Measurements from ENCODE around the gene CPT2. TPM values are rescaled to one million over a fixed set of nuclear protein-coding genes. Genes with fewer than 3 reads are reported as not detected.
"Not testable (repeated sequence)": the region's sequence is repeated elsewhere in the genome, so short reads cannot be mapped to it uniquely, and the experiment has no call there.

Gene CPT2
- polyA plus RNA-seq, 3 donors = 8.2 to 21.6 (median 13.0) TPM

GRCh38 chr1:53176452-53177208 lies 20.0 kb upstream of the CPT2 start:
- H3K27ac ChIP-seq (ENCODE audit: low read depth, low read length) = no peak overlapping the region
- WGBS, 3 donors = 20 to 64% (median 61%) methylated on average over 10 of the region's 10 CpGs

GRCh38 chr1:53180226-53180625 lies 16.4 kb upstream of the CPT2 start:
- WGBS, 3 donors = 74 to 83% (median 81%) methylated on average over 2 of the region's 2 CpGs
- no peak overlapping the region for H3K27ac ChIP-seq (ENCODE audit: low read depth, low read length)

DNA sequence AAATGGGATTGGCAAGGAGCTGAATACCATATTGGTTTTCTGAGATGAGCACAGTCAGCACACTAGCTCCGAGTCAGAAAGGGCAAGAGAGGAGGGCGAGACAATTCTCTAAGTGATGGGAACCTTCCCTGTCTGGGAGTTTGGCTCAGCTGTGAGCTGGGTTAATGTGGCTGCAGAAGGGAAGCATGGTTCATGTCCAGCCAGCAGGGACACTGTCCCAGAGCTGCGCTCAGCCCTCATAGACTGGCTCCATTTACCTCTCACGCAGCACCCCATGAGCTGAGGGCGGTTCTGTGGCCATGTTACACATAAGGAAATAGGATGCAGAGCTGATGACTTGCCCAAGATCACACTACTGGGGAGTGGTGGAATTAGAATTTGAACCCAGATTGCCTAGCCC lies 15.7 kb upstream of the CPT2 start:
- H3K27ac ChIP-seq (ENCODE audit: low read depth, low read length) = no peak overlapping the region
- 92 to 100% (median 97%) methylated on average over 5 of the region's 5 CpGs for WGBS, 3 donors

DNA sequence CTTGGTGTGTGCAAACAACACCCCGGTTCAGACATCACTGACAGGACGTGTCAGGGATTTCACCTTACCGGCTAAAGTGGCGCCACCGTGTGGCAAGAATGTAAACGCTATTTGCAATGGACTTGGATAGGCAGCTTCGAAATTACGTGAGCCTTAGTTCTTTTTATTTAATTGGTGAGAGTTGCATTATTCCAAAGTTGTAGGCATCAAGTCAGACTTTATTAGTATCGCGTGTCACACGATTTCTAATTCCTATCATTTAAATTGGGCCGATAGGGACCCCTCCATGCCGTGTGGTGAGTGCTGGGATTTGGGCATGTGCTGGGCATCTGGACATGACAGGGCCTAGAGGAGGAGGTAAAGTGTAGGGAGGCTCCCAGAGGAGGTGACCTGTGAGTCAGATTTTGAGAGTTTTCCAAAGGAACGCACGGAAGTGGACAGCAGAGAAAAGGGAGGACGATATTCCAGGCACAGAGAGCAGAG lies 14.5 kb upstream of the CPT2 start:
- no peak overlapping the region for H3K27ac ChIP-seq (ENCODE audit: low read depth, low read length)
- 14 to 17% (median 16%) methylated on average over 16 of the region's 16 CpGs for WGBS, 3 donors

- H3K27ac ChIP-seq (ENCODE audit: low read depth, low read length) = no peak overlapping the region
- WGBS, 3 donors = 64 to 67% (median 66%) methylated on average over 3 of the region's 3 CpGs
Measured at GRCh38 chr1:53182716-53183094, 13.9 kb upstream of the CPT2 start.

DNA sequence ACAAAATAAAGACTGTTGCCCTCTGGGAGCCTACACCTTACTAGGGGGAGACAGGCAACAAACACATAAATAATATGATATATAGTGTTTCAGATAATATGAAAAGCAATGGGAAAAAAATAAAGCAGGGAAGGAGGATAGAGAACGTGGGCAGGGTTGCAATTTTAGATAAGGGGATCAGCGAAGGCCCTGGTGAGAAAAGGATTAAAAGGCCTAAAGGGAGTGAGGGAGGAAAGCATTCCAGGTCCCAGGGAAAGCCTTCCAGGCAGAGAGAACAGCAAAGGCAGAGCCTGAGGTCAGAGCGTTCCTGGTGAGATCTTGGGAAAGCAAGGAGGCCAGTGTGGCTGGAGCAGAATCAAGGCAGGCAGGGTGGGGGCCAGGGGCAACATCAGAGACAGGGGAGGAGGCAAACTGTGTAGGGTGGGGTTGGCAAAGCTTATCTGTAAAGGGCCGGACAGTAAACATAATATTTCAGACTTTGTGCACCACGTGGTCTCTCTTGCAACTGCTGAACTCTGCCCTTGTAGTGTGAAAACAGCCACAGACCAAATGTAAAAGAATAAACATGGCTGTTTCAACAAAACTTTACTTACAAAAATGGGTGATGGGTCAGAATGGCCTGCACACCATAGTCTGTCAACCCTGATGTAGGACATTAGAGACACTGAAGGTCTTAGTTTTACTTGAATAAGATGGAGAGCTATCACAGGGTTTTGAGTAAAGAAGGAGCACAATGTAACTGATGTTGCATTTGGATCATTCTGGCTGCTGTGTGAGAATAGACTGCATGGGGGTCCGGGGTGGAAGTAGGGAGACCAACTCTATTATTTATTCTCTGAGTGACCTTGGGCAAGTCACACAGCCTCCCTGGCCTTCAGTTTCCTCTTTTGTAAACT lies 13.3 kb upstream of the CPT2 start:
- WGBS, 3 donors = 31 to 63% (median 47%) methylated on average over 6 of the region's 6 CpGs
- no peak overlapping the region for H3K27ac ChIP-seq (ENCODE audit: low read depth, low read length)

DNA sequence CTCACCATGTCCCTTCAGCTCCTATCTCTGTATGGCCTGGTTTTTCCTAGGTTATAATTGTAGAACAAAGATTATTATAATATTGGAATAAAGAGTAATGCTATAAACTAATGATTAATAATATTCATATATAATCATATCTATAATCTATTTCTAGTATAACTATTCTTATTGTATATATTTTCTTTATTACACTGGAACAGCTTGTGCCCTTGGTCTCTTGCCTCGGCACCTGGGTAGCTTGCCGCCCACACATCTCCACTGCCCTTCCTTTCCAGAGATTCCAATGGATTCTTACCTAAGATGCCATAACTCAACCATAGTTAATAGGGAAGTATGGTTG lies 10.7 kb upstream of the CPT2 start:
- 52 to 85% (median 75%) methylated on average over 2 of the region's 2 CpGs for WGBS, 3 donors
- H3K27ac ChIP-seq (ENCODE audit: low read depth, low read length) = not testable (repeated sequence)

GRCh38 chr1:53186533-53186932 lies 10.1 kb upstream of the CPT2 start:
- no peak overlapping the region for H3K27ac ChIP-seq (ENCODE audit: low read depth, low read length)
- 79 to 85% (median 80%) methylated on average over 3 of the region's 3 CpGs for WGBS, 3 donors

- H3K27ac ChIP-seq (ENCODE audit: low read depth, low read length) = no peak overlapping the region
- WGBS, 3 donors = 83 to 96% (median 93%) methylated on average over 1 of the region's 1 CpG
Measured at GRCh38 chr1:53187401-53187800, 9.2 kb upstream of the CPT2 start.

GRCh38 chr1:53188099-53188498 lies 8.5 kb upstream of the CPT2 start:
- H3K27ac ChIP-seq (ENCODE audit: low read depth, low read length) = no peak overlapping the region
- WGBS, 3 donors = 86 to 93% (median 88%) methylated on average over 4 of the region's 4 CpGs

- H3K27ac ChIP-seq (ENCODE audit: low read depth, low read length) = no peak overlapping the region
- 70 to 75% (median 73%) methylated on average over 5 of the region's 5 CpGs for WGBS, 3 donors
Measured at GRCh38 chr1:53189061-53189460, 7.6 kb upstream of the CPT2 start.

DNA sequence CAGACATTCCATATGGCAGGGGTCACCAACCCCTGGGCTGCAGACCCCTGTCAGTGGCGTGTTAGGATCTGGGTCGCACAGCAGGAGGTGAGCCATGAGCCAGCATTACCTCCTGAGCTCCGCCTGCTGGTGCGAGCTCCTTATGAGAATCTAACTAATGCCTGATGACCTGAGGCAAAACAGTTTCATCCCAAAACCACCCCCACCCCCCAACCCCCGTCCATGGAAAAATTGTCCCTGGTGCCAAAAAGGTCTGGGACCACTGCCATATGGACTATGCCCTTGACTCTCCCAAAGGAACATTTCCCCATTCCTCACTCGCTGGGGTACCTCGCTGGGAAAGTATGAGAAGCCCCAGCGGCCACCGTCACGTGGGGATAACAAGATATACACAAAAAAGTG lies 6.4 kb upstream of the CPT2 start:
- H3K27ac ChIP-seq (ENCODE audit: low read depth, low read length) = no peak overlapping the region
- 50 to 82% (median 74%) methylated on average over 10 of the region's 10 CpGs for WGBS, 3 donors

DNA sequence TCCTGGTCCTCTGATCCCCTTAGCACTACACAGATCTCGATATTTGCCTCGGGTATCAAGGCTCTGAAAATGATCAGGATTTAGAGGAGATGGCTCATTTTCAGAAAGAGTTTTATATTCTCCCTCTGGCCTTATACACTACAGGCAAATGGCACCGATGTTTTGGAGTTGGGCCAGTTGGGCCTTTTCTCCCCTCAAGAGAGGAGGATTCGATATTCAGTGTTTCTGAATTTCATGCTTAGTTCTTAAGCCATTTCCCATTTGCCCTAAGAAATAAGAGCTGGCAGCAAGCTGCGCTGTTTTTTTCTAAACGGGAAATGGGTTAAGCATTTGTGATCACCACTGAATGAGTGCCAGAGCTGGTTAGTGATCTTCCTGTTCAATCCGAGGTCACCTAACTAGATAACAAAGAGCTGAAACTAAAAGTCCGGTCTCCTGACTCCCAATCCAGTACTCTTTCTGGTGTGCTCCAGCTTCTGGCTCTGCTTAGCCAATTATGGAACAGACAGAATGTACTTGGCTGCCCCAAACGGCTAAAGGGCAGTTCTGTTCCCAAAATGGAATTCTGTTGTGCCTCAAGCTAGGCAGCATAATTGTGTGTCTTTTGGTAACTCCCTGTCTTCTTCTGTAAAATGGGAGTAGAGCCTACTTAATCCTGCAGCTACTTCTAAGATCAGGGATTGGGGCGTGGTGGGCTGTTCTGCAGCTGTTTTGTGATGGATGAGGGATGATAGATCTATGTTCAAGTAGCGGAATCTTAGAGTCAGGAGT lies 1.2 kb upstream of the CPT2 start:
- H3K27ac ChIP-seq (ENCODE audit: low read depth, low read length) = no peak overlapping the region
- WGBS, 3 donors = 70 to 73% (median 72%) methylated on average over 11 of the region's 11 CpGs

DNA sequence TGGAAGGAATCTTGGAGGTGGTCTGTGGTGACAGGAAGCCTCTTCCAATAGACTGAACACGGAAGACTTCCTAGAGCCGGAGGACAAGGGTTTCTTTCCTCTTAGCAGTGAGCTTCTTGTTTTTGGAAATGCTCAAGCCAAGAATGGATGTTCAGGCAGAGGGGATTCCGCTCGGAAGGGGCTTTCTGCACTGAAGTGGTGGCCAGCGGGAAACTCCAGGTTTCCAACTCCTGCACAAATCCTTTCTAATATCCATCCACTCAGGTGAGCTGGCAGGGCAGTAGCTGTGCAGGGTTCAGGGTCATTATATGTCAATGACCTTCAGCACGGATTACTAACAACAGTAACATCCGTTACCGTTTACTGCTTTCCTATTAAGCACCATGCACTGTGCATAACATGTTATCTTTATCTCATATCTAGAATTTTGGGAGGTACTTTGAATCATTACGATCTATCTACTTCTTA lies 573 bp upstream of the CPT2 start:
- WGBS, 3 donors = 24 to 29% (median 29%) methylated on average over 9 of the region's 9 CpGs
- no peak overlapping the region for H3K27ac ChIP-seq (ENCODE audit: low read depth, low read length)

DNA sequence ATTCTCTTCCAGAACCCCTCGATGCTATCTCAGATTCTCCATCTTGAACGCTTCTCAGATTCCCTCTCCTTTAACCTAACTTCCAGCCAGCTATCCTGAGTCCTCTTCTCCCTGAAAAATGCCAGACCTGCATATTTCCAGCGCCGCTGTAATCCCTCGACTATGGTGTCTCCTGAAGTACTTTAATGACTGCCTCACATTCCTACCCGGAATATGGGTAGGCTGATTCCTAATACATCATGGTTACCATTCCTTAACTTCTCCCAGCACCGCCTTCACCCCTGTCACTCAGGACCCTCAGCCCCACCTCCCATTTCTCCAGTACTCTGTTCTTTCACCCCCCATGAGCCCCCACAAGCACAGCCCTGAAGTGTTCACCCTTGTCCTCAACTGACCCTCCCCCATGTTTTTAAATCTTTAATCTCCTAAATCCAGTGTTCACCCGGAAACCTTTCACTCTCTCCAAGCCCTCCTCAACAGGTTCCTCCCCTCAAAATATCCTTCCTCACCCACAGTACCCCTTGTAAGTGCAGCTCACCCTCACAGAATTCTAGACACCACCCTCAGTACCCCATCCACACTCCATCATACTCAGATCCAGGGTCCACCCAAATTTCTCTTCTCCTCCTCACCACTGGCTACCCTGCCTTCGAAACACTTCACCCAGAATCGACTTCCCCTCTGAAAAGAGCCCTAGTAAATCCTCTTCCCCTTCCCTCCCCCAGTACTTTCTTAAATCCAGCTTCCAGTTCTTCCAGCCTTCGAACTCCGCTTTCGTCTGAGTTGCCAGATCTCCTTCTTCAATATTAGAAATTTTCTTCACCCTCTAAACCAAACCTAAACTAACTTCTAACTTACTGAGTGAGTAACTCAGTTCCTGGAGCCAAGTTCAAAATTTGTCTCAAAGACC lies 922 bp downstream of the CPT2 start:
- peak overlapping the region; percentile 100 for H3K27ac ChIP-seq (ENCODE audit: low read depth, low read length)
- WGBS, 3 donors = 25 to 32% (median 28%) methylated on average over 13 of the region's 13 CpGs

GRCh38 chr1:53198241-53198651 lies 1.6 kb downstream of the CPT2 start:
- WGBS, 3 donors = 38 to 41% (median 40%) methylated on average over 4 of the region's 4 CpGs
- no peak overlapping the region for H3K27ac ChIP-seq (ENCODE audit: low read depth, low read length)

DNA sequence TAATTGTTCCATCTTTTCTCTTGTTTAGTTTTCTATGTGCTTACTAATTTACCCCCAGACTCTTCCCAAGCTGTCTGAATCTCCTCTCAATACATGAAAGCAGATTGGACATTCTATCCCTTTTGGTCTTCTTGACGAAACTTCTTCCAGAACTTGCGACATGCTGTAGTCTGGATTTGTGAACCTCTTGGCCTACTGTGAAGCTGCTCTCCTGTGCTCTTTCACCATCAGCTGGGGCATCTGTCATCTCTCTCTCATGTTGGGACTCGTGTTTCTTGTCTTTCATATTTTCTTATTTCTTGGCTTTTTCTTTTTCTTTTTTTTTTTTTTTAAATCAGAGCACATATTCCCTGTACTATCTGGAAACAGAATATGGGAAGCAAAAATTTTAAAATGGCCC lies 6.8 kb downstream of the CPT2 start:
- 87 to 92% (median 87%) methylated on average over 3 of the region's 3 CpGs for WGBS, 3 donors
- no peak overlapping the region for H3K27ac ChIP-seq (ENCODE audit: low read depth, low read length)

DNA sequence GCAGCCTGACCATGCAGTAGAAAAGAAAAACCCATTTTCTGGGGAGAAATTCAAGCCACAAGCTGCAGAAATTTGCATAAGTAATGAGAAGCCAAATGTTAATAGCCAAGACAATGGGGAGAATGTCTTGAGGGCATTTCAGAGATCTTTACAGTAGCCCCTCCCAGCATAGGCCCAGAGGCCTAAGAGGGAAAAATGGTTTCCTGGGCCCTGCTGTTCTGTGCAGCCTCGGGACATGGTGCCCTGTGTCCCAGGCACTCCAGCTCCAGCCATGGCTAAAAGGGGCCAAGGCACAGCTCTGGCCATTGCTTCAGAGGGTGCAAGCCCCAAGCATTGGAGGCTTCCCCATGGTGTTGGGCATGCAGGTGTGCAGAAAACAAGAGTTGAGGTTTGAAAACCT lies 8.9 kb downstream of the CPT2 start:
- H3K27ac ChIP-seq (ENCODE audit: low read depth, low read length) = not testable (repeated sequence)
- 89 to 100% (median 95%) methylated on average over 1 of the region's 1 CpG for WGBS, 3 donors

Measured in adipose tissue (tissue), 3 donors.